ENCODE measurements around the gene EDRF1.

Gene EDRF1

GRCh38 chr10:125795128-125795527, 75.6 kb downstream of the EDRF1 start:
- no peak for DNase-seq

GRCh38 chr10:125795637-125796190, 76.2 kb downstream of the EDRF1 start:
- DNase-seq, result no peak

- DNase-seq, result peak; percentile 20
Measured at GRCh38 chr10:125797424-125797823, 77.9 kb downstream of the EDRF1 start.

GRCh38 chr10:125797994-125798662, 78.6 kb downstream of the EDRF1 start:
- peak; percentile 67 for DNase-seq

- DNase-seq, result no peak
Measured at GRCh38 chr10:125799451-125800182, 80.1 kb downstream of the EDRF1 start.

- no peak for DNase-seq
Measured at GRCh38 chr10:125801574-125801973, 82.1 kb downstream of the EDRF1 start.

- DNase-seq, result no peak
Measured at GRCh38 chr10:125802131-125802530, 82.6 kb downstream of the EDRF1 start.

GRCh38 chr10:125802739-125803138, 83.2 kb downstream of the EDRF1 start:
- DNase-seq, result no peak

- DNase-seq, result no peak
Measured at GRCh38 chr10:125808047-125808446, 88.5 kb downstream of the EDRF1 start.

- no peak for DNase-seq
Measured at GRCh38 chr10:125811251-125811650, 91.7 kb downstream of the EDRF1 start.

- no peak for DNase-seq
Measured at GRCh38 chr10:125812128-125812750, 92.7 kb downstream of the EDRF1 start.
